ENCODE data around the gene KRTAP10-12.
A peak's percentile ranks its signal among the peaks of the same experiment; 100 is the strongest.
"Not testable (repeated sequence)": the region's sequence is repeated elsewhere in the genome, so short reads cannot be mapped to it uniquely, and the experiment has no call there.

Gene KRTAP10-12

DNA sequence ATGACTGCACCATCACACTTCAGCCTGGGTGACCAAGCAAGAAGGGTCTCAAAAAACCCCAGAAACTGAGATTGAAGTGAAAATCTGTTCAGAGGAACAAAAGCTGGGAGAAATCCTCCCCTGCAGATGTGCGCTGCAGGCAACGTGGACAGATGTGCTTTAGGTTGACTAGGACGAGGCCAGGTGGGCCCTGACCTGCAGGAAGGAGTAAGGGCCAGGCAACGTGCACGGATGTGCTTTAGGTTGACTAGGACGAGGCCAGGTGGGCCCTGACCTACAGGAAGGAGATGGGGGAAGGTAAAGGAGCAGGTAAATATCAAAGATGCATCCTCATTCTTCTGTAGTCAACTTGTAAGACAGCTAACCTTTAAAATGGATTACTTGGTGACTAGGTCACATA is 12.5 kb upstream of the KRTAP10-12 start:
- peaks cover 14% of the 10 kb centered on the region for H3K27me3 Mint-ChIP-seq (ENCODE audit: low read depth)
- peaks cover 8% of the 10 kb centered on the region for H3K4me1 Mint-ChIP-seq (ENCODE audit: low read depth)
- peak; percentile 0 for DNase-seq (ENCODE audit: low spot score)
- no peak overlapping the region for H3K27ac Mint-ChIP-seq
- H3K9me3 Mint-ChIP-seq: no peaks in the 10 kb centered on the region
- H3K36me3 Mint-ChIP-seq (ENCODE audit: low read depth): no peaks in the 10 kb centered on the region
- no peak overlapping the region for H3K4me3 Mint-ChIP-seq

DNA sequence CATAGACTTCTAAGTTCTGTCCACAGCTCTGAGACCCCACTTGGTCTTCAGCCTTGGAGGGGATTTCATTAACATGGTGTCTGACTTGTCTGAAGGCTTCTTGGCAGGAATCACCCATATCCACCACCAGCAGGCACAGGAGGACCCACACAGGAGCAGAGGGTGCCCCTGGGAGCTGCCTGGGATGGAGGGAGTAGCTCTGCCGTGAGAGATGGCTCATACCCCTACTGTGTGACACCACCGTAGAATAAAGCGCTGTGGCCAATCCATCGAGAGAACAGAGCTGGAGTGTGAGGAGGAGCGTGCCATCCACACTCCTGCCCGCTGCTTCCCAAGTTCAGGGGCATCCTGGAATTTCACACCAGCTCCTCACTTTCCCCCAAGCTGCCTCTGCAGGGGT is 11.9 kb upstream of the KRTAP10-12 start:
- H3K36me3 Mint-ChIP-seq (ENCODE audit: low read depth); H3K4me1 Mint-ChIP-seq (ENCODE audit: low read depth); H3K9me3 Mint-ChIP-seq; H3K4me3 Mint-ChIP-seq; H3K27ac Mint-ChIP-seq: not testable (repeated sequence)
- peaks cover 14% of the 10 kb centered on the region for H3K27me3 Mint-ChIP-seq (ENCODE audit: low read depth)
- DNase-seq (ENCODE audit: low spot score): peak; percentile 1

DNA sequence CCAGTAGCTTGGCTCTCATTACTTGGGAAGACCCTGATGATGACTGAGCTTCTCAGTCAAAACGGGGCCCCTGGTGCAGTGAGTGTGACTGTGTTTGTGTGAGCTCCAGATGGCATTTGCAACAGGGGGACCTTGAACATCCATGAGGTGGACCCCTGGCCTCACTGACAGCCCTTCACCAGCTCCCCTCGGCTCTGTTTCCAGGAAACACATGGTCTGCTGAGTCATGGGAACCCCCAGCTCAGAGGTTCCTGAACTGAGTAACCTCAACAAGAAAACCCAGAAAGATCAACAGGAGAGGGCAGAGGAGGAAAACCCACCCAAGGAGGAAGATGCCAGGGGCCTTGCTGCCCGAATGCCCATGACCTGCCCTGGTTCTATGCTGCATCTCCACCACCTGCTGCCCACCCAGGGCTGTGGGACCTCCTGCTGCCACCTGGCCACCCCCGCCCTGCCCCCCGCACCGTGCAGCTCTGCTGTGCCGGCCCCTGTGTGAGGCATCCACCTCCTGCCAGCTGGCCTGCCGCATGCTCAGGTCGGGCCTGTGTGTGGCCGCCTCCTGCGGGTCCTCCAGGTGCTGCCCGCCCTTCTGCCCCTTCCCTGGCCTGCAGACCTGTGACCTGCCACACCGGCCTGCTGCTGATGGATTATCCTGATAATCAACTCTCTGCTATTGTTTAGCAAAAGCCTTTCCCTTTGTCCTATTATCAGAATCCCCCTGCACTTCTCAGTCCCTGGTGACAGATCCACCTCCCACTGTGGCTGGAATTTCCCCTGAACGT is 10.8 kb upstream of the KRTAP10-12 start:
- Mint-ChIP-seq H3K9me3 (no peaks in the 10 kb centered on the region), H3K4me1 (ENCODE audit: low read depth) (peaks cover 8% of the 10 kb centered on the region), H3K36me3 (ENCODE audit: low read depth) (no peaks in the 10 kb centered on the region), H3K27me3 (ENCODE audit: low read depth) (peaks cover 20% of the 10 kb centered on the region), H3K27ac (no peak overlapping the region), H3K4me3 (no peak overlapping the region)
- peak; percentile 1 for DNase-seq (ENCODE audit: low spot score)

DNA sequence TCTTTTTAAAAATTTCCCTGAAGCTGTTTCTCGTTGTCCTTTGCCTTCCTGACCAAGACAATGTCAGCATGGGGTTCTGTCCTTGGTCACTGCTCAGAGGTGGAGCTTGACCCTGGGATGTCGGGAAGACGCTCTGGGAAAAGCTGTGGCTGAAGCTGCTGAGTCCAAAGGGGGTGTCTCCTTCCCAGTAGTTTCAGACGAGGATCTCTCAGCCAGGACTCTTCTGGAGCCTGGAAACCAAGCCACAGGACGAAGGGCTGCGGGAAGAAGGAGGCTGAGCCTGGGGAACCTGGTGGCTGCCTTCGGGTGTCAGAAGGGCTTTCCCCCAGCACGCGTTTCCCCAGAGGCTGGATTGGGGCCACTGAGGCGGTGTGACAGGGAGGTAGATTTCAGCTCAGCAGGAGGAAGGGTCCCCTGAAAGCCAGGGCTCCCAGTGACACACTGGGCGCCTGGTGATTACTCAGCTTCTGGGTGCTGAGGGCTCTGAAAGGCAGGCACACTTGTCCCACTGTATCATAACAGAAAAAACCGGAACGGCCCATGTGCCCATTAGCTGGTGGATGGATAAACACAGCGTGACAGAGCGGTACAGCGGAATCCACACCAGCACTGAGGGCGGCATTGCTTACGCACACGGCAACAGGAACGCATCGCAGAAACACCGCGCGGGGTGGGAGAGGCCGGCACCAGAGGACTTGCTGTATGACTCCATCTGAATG is 10.0 kb upstream of the KRTAP10-12 start:
- no peak overlapping the region for H3K27ac Mint-ChIP-seq
- H3K4me3 Mint-ChIP-seq: no peak overlapping the region
- no peaks in the 10 kb centered on the region for H3K36me3 Mint-ChIP-seq (ENCODE audit: low read depth)
- peaks cover 8% of the 10 kb centered on the region for H3K4me1 Mint-ChIP-seq (ENCODE audit: low read depth)
- peaks cover 24% of the 10 kb centered on the region for H3K27me3 Mint-ChIP-seq (ENCODE audit: low read depth)
- no peak for DNase-seq (ENCODE audit: low spot score)
- H3K9me3 Mint-ChIP-seq: no peaks in the 10 kb centered on the region

DNA sequence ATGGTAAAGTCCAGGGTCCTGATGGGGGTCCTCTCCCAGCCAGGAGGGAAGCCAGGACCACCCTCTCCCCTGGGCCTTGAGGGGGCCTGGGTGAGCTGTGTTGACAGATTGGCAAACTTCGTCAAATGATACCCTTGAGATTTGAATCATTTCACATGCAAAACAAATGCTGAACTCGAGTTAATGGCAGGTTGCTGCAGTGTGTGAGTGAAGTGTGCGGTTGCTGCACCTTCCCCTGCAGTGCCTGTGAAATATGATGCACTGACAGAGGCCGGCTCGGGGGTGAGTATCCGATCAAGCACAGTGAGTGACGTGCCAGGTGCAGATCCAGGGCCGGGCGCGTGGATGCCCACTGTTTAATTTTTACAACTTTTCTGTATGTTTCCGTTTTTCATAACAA is 9.3 kb upstream of the KRTAP10-12 start:
- Mint-ChIP-seq H3K36me3 (ENCODE audit: low read depth) (no peaks in the 10 kb centered on the region), H3K4me3 (no peak overlapping the region), H3K27me3 (ENCODE audit: low read depth) (peaks cover 21% of the 10 kb centered on the region), H3K27ac (no peak overlapping the region), H3K4me1 (ENCODE audit: low read depth) (peaks cover 8% of the 10 kb centered on the region), H3K9me3 (peaks cover 5% of the 10 kb centered on the region)
- DNase-seq (ENCODE audit: low spot score): no peak

DNA sequence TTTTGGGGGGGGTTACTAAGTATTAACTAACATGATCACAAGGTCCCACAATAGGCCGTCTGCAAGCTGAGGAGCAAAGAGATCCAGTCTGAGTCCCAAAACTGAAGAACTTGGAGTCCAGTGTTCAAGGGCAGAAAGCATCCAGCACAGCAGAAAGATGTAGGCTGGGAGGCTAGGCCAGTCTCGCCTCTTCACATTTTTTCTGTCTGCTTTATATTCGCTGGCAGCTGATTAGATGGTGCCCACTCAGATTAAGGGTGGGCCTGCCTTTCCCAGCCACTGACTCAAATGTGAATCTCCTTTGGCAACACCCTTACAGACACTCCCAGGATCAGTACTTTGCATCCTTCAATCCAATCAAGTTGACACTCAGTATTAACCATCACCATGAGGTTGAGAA is 7.2 kb upstream of the KRTAP10-12 start:
- not testable (repeated sequence) for DNase-seq (ENCODE audit: low spot score); H3K4me3 Mint-ChIP-seq; H3K36me3 Mint-ChIP-seq (ENCODE audit: low read depth); H3K27ac Mint-ChIP-seq; H3K4me1 Mint-ChIP-seq (ENCODE audit: low read depth)
- peaks cover 25% of the 10 kb centered on the region for H3K27me3 Mint-ChIP-seq (ENCODE audit: low read depth)
- H3K9me3 Mint-ChIP-seq: peaks cover 13% of the 10 kb centered on the region

DNA sequence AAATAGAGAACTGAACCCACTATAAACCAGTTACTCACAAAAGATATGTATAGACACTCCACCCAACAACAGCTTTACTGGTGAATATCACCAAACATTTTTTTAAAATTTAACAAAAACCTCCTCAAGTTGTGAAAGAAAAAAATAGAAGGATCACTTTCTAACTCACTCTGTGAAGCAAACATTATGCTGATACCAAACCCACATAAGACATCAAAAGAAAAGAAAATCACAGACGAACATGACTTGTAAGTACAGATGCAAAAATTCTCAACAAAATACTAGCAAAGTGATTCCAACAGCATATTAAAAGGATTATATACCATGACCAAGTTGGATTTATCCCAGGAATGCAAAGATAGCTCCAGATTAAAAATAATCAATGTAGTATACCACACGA is 5.3 kb upstream of the KRTAP10-12 start:
- DNase-seq (ENCODE audit: low spot score): no peak
- Mint-ChIP-seq H3K27ac (no peak overlapping the region), H3K4me3 (no peak overlapping the region), H3K27me3 (ENCODE audit: low read depth) (peaks cover 34% of the 10 kb centered on the region), H3K9me3 (peaks cover 13% of the 10 kb centered on the region), H3K4me1 (ENCODE audit: low read depth) (peaks cover under 1% of the 10 kb centered on the region), H3K36me3 (ENCODE audit: low read depth) (no peaks in the 10 kb centered on the region)

DNA sequence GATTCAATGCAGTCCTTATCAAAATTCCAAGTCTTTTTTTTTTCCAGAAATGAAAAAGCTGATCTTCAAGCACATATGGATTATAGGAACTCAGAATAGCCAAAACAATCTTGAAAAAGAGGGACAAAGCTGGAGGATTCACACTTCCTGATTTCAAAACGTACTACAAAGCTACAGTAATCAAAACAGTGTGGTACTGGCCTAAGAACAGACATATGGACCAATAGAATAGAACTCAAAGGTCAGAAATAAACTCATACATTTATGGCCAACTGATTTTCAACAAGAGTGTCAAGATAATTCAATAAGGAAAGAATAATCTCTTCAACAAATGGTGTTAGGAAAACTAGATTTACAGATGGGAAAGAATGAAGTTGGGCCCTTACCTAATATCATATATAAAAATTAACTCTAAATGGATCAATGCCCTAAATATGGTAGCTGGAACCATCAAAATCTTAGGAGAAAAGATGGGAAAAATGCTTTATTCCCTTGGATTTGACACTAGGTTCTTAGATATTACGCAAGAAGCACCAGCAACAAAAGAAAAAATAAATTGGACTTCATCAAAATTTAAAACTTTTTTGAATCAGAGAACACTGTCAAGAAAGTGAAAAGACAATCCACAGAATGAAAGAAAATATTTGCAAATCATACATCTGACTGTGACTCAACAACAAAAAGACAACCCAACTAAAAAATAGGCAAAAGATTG is 4.0 kb upstream of the KRTAP10-12 start:
- no peak overlapping the region for H3K4me3 Mint-ChIP-seq
- H3K4me1 Mint-ChIP-seq (ENCODE audit: low read depth): no peaks in the 10 kb centered on the region
- DNase-seq (ENCODE audit: low spot score): no peak
- H3K36me3 Mint-ChIP-seq (ENCODE audit: low read depth): no peaks in the 10 kb centered on the region
- peaks cover 13% of the 10 kb centered on the region for H3K9me3 Mint-ChIP-seq
- no peak overlapping the region for H3K27ac Mint-ChIP-seq
- H3K27me3 Mint-ChIP-seq (ENCODE audit: low read depth): peaks cover 45% of the 10 kb centered on the region

DNA sequence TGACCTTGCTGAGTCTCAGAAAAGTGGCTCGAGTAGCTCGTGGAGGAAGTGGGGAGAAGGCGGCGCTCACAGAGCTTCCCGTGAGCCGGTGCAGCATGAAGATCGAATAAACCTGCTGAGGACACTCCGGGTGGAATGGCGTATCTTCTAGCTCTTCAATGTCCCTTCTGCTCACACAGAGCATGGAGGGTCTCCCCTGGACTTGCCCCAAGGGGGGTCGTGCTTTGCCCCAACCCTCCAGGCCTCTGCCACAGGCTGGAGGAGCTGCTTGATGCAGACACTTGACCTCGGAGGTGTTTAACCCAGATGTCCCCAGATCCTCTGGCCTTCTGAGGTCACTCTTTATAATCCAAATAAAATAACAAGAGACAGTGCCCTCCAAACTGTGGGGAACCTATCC is 2.2 kb upstream of the KRTAP10-12 start:
- Mint-ChIP-seq H3K27me3 (ENCODE audit: low read depth) (peaks cover 58% of the 10 kb centered on the region), H3K9me3 (peaks cover 13% of the 10 kb centered on the region), H3K27ac (no peak overlapping the region), H3K4me3 (no peak overlapping the region), H3K36me3 (ENCODE audit: low read depth) (no peaks in the 10 kb centered on the region), H3K4me1 (ENCODE audit: low read depth) (no peaks in the 10 kb centered on the region)
- no peak for DNase-seq (ENCODE audit: low spot score)

DNA sequence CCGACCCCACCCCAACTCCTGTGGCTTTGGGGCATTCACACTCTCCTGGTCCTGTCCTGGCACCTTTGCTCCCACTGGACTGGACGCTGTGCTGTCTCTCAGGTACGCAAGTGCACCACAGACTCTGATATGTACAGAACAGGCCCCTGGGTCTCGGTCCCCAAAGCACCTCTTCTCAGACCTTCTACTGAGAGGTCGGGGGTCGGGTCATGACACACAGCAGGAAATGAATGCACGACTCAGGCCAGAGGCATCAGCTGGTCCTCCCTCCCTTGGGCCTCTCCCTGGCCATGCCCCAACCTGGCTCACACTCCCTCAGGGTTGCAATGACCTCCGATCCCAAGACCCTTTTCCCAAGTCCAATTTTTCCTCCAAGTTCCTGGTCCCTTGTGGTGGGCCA is 1.8 kb upstream of the KRTAP10-12 start:
- Mint-ChIP-seq H3K9me3 (peaks cover 13% of the 10 kb centered on the region), H3K27me3 (ENCODE audit: low read depth) (peaks cover 55% of the 10 kb centered on the region), H3K36me3 (ENCODE audit: low read depth) (no peaks in the 10 kb centered on the region), H3K27ac (no peak overlapping the region), H3K4me3 (no peak overlapping the region), H3K4me1 (ENCODE audit: low read depth) (no peaks in the 10 kb centered on the region)
- DNase-seq (ENCODE audit: low spot score): no peak

DNA sequence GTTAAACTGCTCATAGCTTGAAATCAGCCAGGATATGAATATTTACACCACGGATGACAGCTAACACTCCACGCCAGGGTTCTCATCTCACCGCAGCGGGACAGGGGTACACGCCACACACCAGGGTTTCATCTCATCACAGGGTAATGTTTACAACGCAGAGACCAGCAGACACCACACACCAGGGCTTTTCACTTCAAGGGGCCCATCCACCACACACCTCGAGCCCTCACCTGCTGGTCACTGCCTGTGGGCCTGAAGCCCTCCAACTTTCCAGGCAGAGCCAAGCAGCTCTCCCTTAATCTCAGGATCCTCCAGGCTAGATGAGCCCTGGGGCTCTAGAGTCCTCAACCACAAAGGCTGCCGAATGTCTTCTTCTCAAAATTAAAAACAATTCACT is 1.3 kb upstream of the KRTAP10-12 start:
- no peak overlapping the region for H3K4me3 Mint-ChIP-seq
- H3K27me3 Mint-ChIP-seq (ENCODE audit: low read depth): peaks cover 54% of the 10 kb centered on the region
- peaks cover 13% of the 10 kb centered on the region for H3K9me3 Mint-ChIP-seq
- H3K36me3 Mint-ChIP-seq (ENCODE audit: low read depth): no peaks in the 10 kb centered on the region
- DNase-seq (ENCODE audit: low spot score): no peak
- H3K27ac Mint-ChIP-seq: no peak overlapping the region
- no peaks in the 10 kb centered on the region for H3K4me1 Mint-ChIP-seq (ENCODE audit: low read depth)

DNA sequence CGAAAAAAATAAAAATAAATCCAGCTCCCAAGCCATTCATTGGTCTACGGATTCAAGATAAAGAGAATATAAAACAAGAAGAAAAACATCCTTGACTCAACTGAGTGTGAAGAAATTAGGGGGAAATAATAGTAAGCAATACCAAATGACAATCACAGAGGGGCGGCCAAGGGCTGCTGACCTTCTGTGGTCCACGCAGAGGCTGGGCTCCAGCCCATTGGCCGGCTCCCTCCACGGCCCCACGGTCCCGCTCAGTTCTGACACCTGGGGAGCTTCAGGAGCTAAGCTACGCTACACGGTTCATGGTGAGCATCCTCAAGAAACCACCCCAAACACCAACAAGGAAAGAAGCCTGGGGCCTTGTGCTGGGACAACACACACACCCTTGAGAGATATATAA is 400 bp upstream of the KRTAP10-12 start:
- no peak for DNase-seq (ENCODE audit: low spot score)
- Mint-ChIP-seq H3K9me3 (peaks cover 13% of the 10 kb centered on the region), H3K4me1 (ENCODE audit: low read depth) (no peaks in the 10 kb centered on the region), H3K4me3 (no peak overlapping the region), H3K36me3 (ENCODE audit: low read depth) (no peaks in the 10 kb centered on the region), H3K27me3 (ENCODE audit: low read depth) (peaks cover 50% of the 10 kb centered on the region), H3K27ac (no peak overlapping the region)

DNA sequence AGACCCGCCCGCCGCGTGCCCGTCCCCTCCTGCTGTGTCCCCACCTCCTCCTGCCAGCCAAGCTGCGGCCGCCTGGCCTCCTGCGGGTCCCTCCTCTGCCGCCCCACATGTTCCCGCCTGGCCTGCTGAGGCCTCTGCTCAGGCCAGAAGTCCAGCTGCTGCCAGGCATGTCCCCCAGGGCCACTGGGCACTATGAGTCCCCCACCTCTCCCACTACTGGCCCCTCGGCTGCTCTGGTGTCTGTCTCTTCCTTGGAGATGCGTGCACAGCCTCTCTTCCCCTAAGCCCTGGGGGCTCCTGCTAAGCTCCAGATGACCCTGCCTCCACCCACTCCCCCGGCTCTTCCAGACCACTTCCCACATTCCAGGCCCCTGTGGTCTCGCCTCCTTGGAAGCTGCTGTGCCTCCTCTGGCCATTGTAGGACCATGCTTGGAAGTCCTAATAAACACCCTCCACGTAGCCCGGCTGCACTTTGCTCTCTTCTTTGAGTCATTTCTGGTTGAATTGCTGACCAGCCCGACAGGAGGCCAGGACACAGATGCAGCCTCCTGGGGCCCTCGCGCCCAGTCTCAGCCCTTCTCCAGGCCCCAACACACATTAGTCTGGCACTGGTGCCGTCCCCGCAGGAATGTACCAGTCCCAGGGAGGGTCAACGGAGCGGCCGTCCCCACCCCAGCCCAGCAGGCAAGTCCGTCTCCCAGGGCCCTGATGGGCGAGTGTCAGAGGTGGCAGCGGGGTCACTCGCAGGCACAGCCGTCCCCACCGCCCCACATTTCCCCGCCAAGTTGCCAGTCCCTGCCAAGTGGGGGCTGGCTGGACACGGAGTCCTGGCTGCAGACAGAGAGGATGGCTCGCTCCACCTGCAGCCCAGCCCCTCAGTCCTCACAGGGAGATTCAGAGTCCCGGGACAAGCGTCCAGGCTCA is 1.1 kb downstream of the KRTAP10-12 start:
- peaks cover 52% of the 10 kb centered on the region for H3K27me3 Mint-ChIP-seq (ENCODE audit: low read depth)
- H3K9me3 Mint-ChIP-seq: peaks cover 5% of the 10 kb centered on the region
- no peak for DNase-seq (ENCODE audit: low spot score)
- H3K36me3 Mint-ChIP-seq (ENCODE audit: low read depth): no peaks in the 10 kb centered on the region
- H3K4me1 Mint-ChIP-seq (ENCODE audit: low read depth): no peaks in the 10 kb centered on the region
- H3K4me3 Mint-ChIP-seq: no peak overlapping the region
- H3K27ac Mint-ChIP-seq: no peak overlapping the region

All from T-helper 2 cell treated with Interferon-gamma antibody and Interleukin-4, amounts not matched to agents 5 μg/mL and 100 μg/mL, for 36 hours (primary cell).